Panc1 (cell line): ENCODE data around the gene OR10P1. TPM values are rescaled to one million over a fixed set of nuclear protein-coding genes. Genes with fewer than 3 reads are reported as not detected.

Experiments used
- ATAC-seq: fragments of 200-7000 bp; cut with Tn5 transposase; 2 replicates; pipeline ENCODE4 v1.9.1; 2020; ENCODE audit warnings: mild to moderate bottlenecking, moderate library complexity
- BruUV-seq: library from RNA; stranded (reverse); fragments of 400-500 nt; replicated peaks from 2 replicates; lab custom pipeline; 2021; lab: Mats Ljungman, UMichigan
- CTCF ChIA-PET: fragments of 300-600 bp; sonication (Branson Sonifier 250); formaldehyde crosslinking; loops from one replicate; lab custom pipeline; 2022; ENCODE audit warnings: antibody characterized with exemption; lab: Charles Lee
- POLR2A ChIA-PET: fragments of 300-600 bp; sonication (Branson Sonifier 250); formaldehyde crosslinking; loops from one replicate; lab custom pipeline; 2022; ENCODE audit warnings: antibody characterized with exemption; lab: Charles Lee
- DNase-seq: peaks from one replicate; pipeline ENCODE4 v3.0.0-alpha.2; 2010; ENCODE audit warnings: low read depth, low spot score
- H3K27ac ChIP-seq: 2 replicates; pipeline ENCODE4 v1.5.1; 2011; ENCODE audit warnings: mild to moderate bottlenecking, low read length, inconsistent platforms
- H3K27me3 ChIP-seq: fragments of 200-500 bp; sonication (Bioruptor generic); 2 replicates; pipeline ENCODE4 v1.6.0; 2014; ENCODE audit warnings: low read length, inconsistent platforms; ENCODE audit not compliant: control insufficient read depth, insufficient read depth
- H3K36me3 ChIP-seq: fragments of 200-500 bp; sonication (Bioruptor generic); 2 replicates; pipeline ENCODE4 v1.5.1; 2014; ENCODE audit warnings: inconsistent platforms, mild to moderate bottlenecking, low read length, moderate library complexity; ENCODE audit not compliant: control insufficient read depth, insufficient read depth
- H3K4me1 ChIP-seq: 2 replicates; pipeline ENCODE4 v1.5.1; 2011; ENCODE audit warnings: inconsistent platforms, mild to moderate bottlenecking, low read length, moderate library complexity; ENCODE audit not compliant: control insufficient read depth, insufficient read depth
- H3K4me3 ChIP-seq, 2 experiments: 2 replicates each; pipeline ENCODE4 v1.5.1; 2011 to 2012; ENCODE audit warnings: low read depth in 2 of 2, low read length in 2 of 2, mild to moderate bottlenecking in 2 of 2, inconsistent platforms in 1 of 2, moderate library complexity in 1 of 2
- H3K9me3 ChIP-seq: fragments of 200-500 bp; sonication (Bioruptor generic); 2 replicates; pipeline ENCODE4 v1.5.1; 2014; ENCODE audit warnings: low read depth, mild to moderate bottlenecking, inconsistent platforms, low read length, moderate library complexity; ENCODE audit not compliant: control insufficient read depth, insufficient read depth
- CTCF ChIP-seq: fragments of 450-650 bp; IDR thresholded peaks from 2 replicates; pipeline ENCODE4 v1.5.1; 2017; ENCODE audit warnings: mild to moderate bottlenecking
- POLR2AphosphoS5 ChIP-seq: IDR thresholded peaks from 2 replicates; pipeline ENCODE4 v1.6.1; 2012; ENCODE audit warnings: mild to moderate bottlenecking, low read depth, low read length, moderate library complexity
- REST ChIP-seq, 2 experiments: IDR thresholded peaks; 2 replicates each; pipeline ENCODE4 v1.6.1; 2011 to 2012; ENCODE audit warnings: low read depth in 2 of 2, control low read depth in 1 of 2, low read length in 1 of 2, mild to moderate bottlenecking in 1 of 2, moderate library complexity in 1 of 2; ENCODE audit not compliant: insufficient read depth in 1 of 2
- SIN3A ChIP-seq: IDR thresholded peaks from 2 replicates; pipeline ENCODE4 v1.6.1; 2012; ENCODE audit warnings: low read depth, mild to moderate bottlenecking, low read length, moderate library complexity, borderline replicate concordance; ENCODE audit not compliant: insufficient read depth
- TCF7L2 ChIP-seq: IDR thresholded peaks from 2 replicates; pipeline ENCODE4 v1.6.1; 2011; ENCODE audit warnings: mild to moderate bottlenecking, low read depth, low read length, inconsistent platforms
- in situ Hi-C: cut with HindIII; loops from 2 replicates; pipeline ENCODE4 v1.10.0; 2016; ENCODE audit warnings: low sequenced_read_pairs, low pct_unique_long_range_greater_than_20kb
- intact Hi-C: fragments of 100-400 bp; cut with micrococcal nuclease; formaldehyde crosslinking; loops from one replicate; pipeline ENCODE4 v1.10.0; 2022; ENCODE audit not compliant: unreplicated experiment
- total RNA-seq: library from RNA; stranded (reverse); gene quantifications from one replicate; pipeline ENCODE4 v1.2.1, GENCODE V29; 2021; ENCODE audit not compliant: unreplicated experiment

OR10P1 gene
- total RNA-seq, 1 experiment from 2014 or later: not detected

GRCh38 chr12:55663391-55663790 is 26.7 kb downstream of the OR10P1 start:
- Histone ChIP-seq H3K4me3 (no peak overlapping the region), H3K27me3 (peaks cover 4% of the 10 kb centered on the region; the same call in 1 of the 2 replicates), H3K36me3 (no peaks in the 10 kb centered on the region), H3K4me1 (no peaks in the 10 kb centered on the region), H3K9me3 (no peaks in the 10 kb centered on the region), H3K27ac (no peak overlapping the region)
- no peak for DNase-seq
- intact Hi-C loops: no loop called here
- ChIA-PET CTCF (interaction anchor here (0.6 kb wide), 2 partner anchors 19 to 378 kb away, joined by 4 to 5 read pairs; no protein-coding TSS in a partner anchor), POLR2A (no interaction called here)
- TF ChIP-seq REST (IDR thresholded peaks at IDR 0.05; ENCODE audit: insufficient read depth in 1 of 2, low read depth in 2 of 2, low read length in 1 of 2): no peak
- no peak for TF ChIP-seq POLR2AphosphoS5
- BruUV-seq: no TSS peak
- no peak for ATAC-seq
- in situ Hi-C loops: no loop called here

GRCh38 chr12:55664826-55665225 is 28.1 kb downstream of the OR10P1 start:
- Histone ChIP-seq H3K36me3 (no peaks in the 10 kb centered on the region), H3K27me3 (peaks cover 4% of the 10 kb centered on the region; the same call in 1 of the 2 replicates), H3K4me3 (no peak overlapping the region), H3K4me1 (no peaks in the 10 kb centered on the region), H3K9me3 (no peaks in the 10 kb centered on the region), H3K27ac (no peak overlapping the region)
- in situ Hi-C loops (no loop called here), intact Hi-C loops (no loop called here)
- ChIA-PET CTCF (no interaction called here), POLR2A (no interaction called here)
- no TSS peak for BruUV-seq
- ATAC-seq (no peak), DNase-seq (no peak)
- TF ChIP-seq CTCF: no peak
- no peak for TF ChIP-seq REST (IDR thresholded peaks at IDR 0.05; ENCODE audit: insufficient read depth in 1 of 2, low read depth in 2 of 2, low read length in 1 of 2)
- TF ChIP-seq TCF7L2: no peak
- TF ChIP-seq SIN3A: no peak
- no peak for TF ChIP-seq POLR2AphosphoS5
